Activated naive CD8-positive, alpha-beta T cell treated with anti-CD3 and anti-CD28 coated beads, Interleukin-2, amount 10 ng/mL, durations not matched to agents 7 days and 5 days (primary cell): ENCODE results near the gene SYT7. TPM values are rescaled to one million over a fixed set of nuclear protein-coding genes. Genes with fewer than 3 reads are reported as not detected.

Source experiments
- ATAC-seq: fragments of 150-1000 bp; cut with Tn5 transposase; one replicate; pipeline ENCODE4 v1.10.0; 2021; ENCODE audit warnings: low read depth, moderate library complexity
- POLR2A ChIA-PET: fragments of 350-600 bp; sonication (Branson Sonifier 250); formaldehyde crosslinking; loops from one replicate; lab custom pipeline; 2021; ENCODE audit warnings: antibody characterized with exemption; lab: Charles Lee
- DNase-seq: peaks from one replicate; pipeline ENCODE4 v3.0.0; 2021
- H3K27ac Mint-ChIP-seq: one replicate; pipeline ENCODE4 v1.8.0; 2022; ENCODE audit warnings: mild to moderate bottlenecking, mixed read lengths
- H3K27me3 Mint-ChIP-seq: one replicate; pipeline ENCODE4 v1.8.0; 2022; ENCODE audit warnings: mild to moderate bottlenecking, moderate library complexity, mixed read lengths
- H3K36me3 Mint-ChIP-seq: one replicate; pipeline ENCODE4 v1.8.0; 2021; ENCODE audit warnings: mild to moderate bottlenecking, mixed read lengths
- H3K4me1 Mint-ChIP-seq: one replicate; pipeline ENCODE4 v1.8.0; 2021; ENCODE audit warnings: mixed read lengths
- H3K4me3 Mint-ChIP-seq: one replicate; pipeline ENCODE4 v1.8.0; 2022; ENCODE audit warnings: mild to moderate bottlenecking, moderate library complexity, mixed read lengths
- H3K9me3 Mint-ChIP-seq: one replicate; pipeline ENCODE4 v1.8.0; 2021; ENCODE audit warnings: mixed read lengths
- total RNA-seq, 2 experiments: library from RNA; stranded (reverse); gene quantifications; one replicate each; pipeline ENCODE4 v1.2.3, GENCODE V29; 2021

Gene SYT7
- total RNA-seq, 2 experiments from 2014 or later, result not detected

- Mint-ChIP-seq H3K9me3 (no peaks in the 10 kb centered on the region), H3K4me3 (no peak overlapping the region), H3K36me3 (no peaks in the 10 kb centered on the region), H3K27me3 (peaks cover 23% of the 10 kb centered on the region), H3K27ac (no peak overlapping the region), H3K4me1 (peaks cover 4% of the 10 kb centered on the region)
- DNase-seq (no peak), ATAC-seq (no peak)
- POLR2A ChIA-PET, result no interaction called here
Measured at GRCh38 chr11:61502522-61502921, 78.4 kb downstream of the SYT7 start.

DNA sequence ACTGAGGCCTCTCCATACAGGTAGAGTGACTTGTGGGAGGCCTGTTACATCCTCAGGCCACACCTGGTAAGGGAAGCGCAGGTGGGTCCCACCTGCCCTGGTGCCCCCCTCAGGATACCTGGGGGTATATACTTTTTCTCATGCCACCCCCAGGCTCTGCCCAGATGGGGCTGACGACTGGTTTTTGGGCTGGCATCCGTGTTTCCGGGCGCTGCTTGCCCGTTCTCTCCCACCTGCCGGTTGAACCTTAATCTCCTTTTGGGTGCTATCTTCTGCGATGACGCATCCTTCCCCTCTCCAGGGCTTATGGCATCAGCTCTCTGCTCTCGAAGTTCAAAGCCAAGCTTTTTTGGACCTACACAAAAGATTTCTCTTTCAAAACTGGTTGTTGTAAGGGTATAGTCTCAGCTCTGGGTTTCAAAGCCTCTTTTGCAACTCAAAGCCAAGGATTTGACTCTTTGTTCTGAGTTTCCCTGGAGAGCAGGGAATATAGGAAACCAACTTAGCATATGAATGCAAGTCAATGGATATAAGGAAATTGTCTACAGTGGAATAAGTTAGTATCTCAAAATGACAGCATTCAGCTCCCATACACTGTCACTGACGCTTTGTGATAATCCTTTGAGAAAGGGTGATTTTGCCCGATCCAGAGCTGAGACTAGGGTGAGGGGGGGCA is 80.9 kb downstream of the SYT7 start:
- POLR2A ChIA-PET, result no interaction called here
- H3K4me3 Mint-ChIP-seq, result no peak overlapping the region
- H3K27ac Mint-ChIP-seq, result no peak overlapping the region
- H3K4me1 Mint-ChIP-seq, result peaks cover 4% of the 10 kb centered on the region
- no peaks in the 10 kb centered on the region for H3K36me3 Mint-ChIP-seq
- H3K27me3 Mint-ChIP-seq, result peaks cover under 1% of the 10 kb centered on the region
- no peak for ATAC-seq
- no peaks in the 10 kb centered on the region for H3K9me3 Mint-ChIP-seq
- no peak for DNase-seq

DNA sequence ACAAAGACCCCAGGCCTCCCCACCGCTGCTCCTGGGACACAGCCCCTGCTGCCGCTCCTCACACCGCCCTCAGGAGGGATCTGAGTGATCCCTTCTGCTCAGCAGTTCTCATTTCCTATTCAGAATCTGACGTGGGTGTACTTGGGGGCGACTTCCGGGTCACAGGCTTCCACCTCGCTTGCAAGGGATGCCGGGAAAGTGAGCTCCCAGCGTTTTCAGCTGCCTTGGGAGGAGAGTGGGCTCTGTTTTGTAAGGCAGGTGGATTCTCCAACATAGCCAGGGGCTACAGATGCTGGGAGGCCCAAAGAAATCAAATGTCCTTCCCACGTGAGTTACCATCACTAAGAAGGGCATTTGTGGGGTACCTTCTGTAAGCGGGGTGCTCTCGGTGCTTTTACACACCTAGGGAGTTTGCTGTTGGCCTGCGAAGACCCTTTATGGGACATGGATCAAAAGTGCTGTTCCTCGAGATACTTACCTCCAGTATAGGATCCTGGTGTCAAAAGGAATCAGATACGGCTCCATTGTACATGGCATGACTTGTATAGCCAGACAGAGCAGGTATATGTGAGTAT is 82.0 kb downstream of the SYT7 start:
- DNase-seq, result no peak
- POLR2A ChIA-PET, result no interaction called here
- no peak overlapping the region for H3K27ac Mint-ChIP-seq
- H3K9me3 Mint-ChIP-seq, result no peaks in the 10 kb centered on the region
- no peak for ATAC-seq
- H3K36me3 Mint-ChIP-seq, result no peaks in the 10 kb centered on the region
- no peaks in the 10 kb centered on the region for H3K27me3 Mint-ChIP-seq
- H3K4me1 Mint-ChIP-seq, result peaks cover 4% of the 10 kb centered on the region
- H3K4me3 Mint-ChIP-seq, result no peak overlapping the region

DNA sequence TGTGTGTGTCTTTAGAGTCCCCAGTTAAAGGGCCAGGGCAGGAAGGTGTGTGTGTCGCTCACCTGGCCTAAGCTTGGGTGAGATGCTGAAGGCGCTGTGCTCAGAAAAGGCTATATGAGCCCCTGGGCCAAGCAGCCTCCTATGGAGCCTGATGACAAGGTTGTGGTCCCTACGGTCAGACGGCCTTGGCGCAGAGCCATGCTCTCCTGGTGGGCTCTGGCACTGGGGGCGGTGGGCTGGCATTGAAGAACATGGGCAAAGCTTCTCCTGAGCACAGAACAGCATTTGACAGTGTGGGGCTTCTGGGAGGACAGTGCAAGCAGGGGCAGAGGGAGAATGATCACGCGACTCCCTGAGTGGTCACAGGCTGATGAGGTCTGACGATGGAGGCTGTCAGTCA is 83.0 kb downstream of the SYT7 start:
- Mint-ChIP-seq H3K4me3 (no peak overlapping the region), H3K9me3 (no peaks in the 10 kb centered on the region), H3K4me1 (no peaks in the 10 kb centered on the region), H3K36me3 (no peaks in the 10 kb centered on the region), H3K27ac (no peak overlapping the region), H3K27me3 (no peaks in the 10 kb centered on the region)
- POLR2A ChIA-PET, result no interaction called here
- no peak for ATAC-seq
- DNase-seq, result no peak

GRCh38 chr11:61497473-61497872 is 83.4 kb downstream of the SYT7 start:
- H3K4me1 Mint-ChIP-seq, result no peaks in the 10 kb centered on the region
- no peak overlapping the region for H3K27ac Mint-ChIP-seq
- H3K27me3 Mint-ChIP-seq, result no peaks in the 10 kb centered on the region
- no peaks in the 10 kb centered on the region for H3K9me3 Mint-ChIP-seq
- DNase-seq (no peak), ATAC-seq (no peak)
- no peak overlapping the region for H3K4me3 Mint-ChIP-seq
- POLR2A ChIA-PET, result no interaction called here
- no peaks in the 10 kb centered on the region for H3K36me3 Mint-ChIP-seq

DNA sequence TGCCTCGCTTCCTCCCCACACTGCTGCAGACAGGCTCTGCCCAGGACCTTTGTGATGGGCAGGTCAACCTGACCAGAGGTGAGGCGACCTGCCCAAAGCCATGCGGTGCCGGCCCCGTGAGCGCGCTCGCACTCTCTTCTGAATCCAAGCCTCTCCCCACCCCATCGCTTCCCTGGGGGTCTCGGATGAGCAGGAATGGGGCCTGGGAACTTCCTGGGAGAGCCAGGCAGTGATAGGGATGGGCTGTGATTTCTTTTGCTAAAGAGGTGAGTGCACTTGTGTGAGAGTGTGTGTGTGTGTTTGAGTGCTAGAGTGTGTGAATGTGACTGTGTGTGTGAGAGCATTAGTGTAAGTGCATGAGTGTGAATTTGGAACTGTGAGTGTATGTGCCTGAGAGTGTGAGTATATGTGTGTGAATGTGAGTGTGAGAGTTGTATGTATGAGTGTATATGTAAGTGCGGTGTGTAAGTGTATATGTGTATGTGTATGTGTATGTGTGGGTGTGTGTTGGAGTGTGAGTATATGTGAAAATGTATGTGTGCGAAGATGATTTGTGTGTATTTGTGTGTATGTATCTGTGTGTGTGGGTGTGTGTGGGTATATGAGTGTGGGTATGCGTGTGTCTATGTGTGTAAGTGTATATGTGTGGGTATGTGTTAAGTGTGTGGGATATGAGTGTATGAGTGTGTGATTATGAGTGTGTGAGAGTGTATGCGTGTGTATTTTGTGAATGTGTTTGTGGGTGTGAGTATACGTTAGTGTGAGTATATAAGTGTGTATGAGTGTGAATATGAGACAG is 84.1 kb downstream of the SYT7 start:
- Mint-ChIP-seq H3K9me3 (no peaks in the 10 kb centered on the region), H3K36me3 (no peaks in the 10 kb centered on the region), H3K27ac (no peak overlapping the region), H3K4me1 (no peaks in the 10 kb centered on the region), H3K4me3 (no peak overlapping the region), H3K27me3 (no peaks in the 10 kb centered on the region)
- DNase-seq, result no peak
- POLR2A ChIA-PET, result no interaction called here
- ATAC-seq, result no peak

- Mint-ChIP-seq H3K27ac (no peak overlapping the region), H3K36me3 (no peaks in the 10 kb centered on the region), H3K27me3 (no peaks in the 10 kb centered on the region), H3K4me3 (no peak overlapping the region), H3K4me1 (no peaks in the 10 kb centered on the region), H3K9me3 (no peaks in the 10 kb centered on the region)
- no peak for DNase-seq
- no peak for ATAC-seq
- POLR2A ChIA-PET, result interaction anchor here (0.6 kb wide), 1 partner anchor 12 kb away, joined by 4 read pairs; no protein-coding TSS in a partner anchor
Measured at GRCh38 chr11:61495801-61496601, 84.9 kb downstream of the SYT7 start.

GRCh38 chr11:61494381-61494961 is 86.4 kb downstream of the SYT7 start:
- no peak for ATAC-seq
- no peaks in the 10 kb centered on the region for H3K36me3 Mint-ChIP-seq
- no peak for DNase-seq
- H3K4me1 Mint-ChIP-seq, result no peaks in the 10 kb centered on the region
- no peak overlapping the region for H3K27ac Mint-ChIP-seq
- H3K27me3 Mint-ChIP-seq, result no peaks in the 10 kb centered on the region
- no peak overlapping the region for H3K4me3 Mint-ChIP-seq
- POLR2A ChIA-PET, result no interaction called here
- H3K9me3 Mint-ChIP-seq, result no peaks in the 10 kb centered on the region

DNA sequence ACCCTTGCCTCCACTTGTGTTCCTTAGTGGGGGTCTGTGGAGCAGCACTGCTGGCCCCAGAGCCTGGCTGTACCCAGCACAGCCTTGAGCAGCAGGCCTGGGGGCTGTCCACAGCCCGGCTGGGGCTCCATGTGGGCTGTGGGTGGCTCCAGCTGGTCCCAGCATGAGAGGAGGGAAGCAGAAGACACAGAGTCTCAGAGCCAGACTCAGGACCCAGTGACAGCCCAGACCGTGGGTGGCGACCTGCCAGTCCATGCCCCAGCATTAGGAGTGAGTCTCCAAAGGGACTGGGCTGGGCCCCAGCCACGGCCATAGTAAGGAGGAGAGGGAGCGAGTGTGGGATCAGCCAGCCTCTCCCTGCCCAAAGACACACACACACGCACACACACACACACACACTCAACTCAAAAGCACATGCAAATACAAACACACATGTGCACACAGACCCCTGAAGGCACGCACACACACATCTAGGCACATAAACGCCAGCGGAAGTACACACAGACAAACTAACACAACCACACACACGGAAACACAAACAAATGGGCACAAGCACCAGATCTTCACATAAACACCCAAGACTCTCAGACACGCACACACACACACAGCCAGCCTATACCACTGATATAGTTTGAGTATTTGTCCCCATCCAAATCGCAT is 89.0 kb downstream of the SYT7 start:
- no peaks in the 10 kb centered on the region for H3K4me1 Mint-ChIP-seq
- ATAC-seq (no peak), DNase-seq (no peak)
- no peak overlapping the region for H3K27ac Mint-ChIP-seq
- POLR2A ChIA-PET, result no interaction called here
- H3K9me3 Mint-ChIP-seq, result no peaks in the 10 kb centered on the region
- H3K36me3 Mint-ChIP-seq, result no peaks in the 10 kb centered on the region
- H3K27me3 Mint-ChIP-seq, result no peaks in the 10 kb centered on the region
- no peak overlapping the region for H3K4me3 Mint-ChIP-seq

- DNase-seq, result no peak
- no peaks in the 10 kb centered on the region for H3K9me3 Mint-ChIP-seq
- H3K36me3 Mint-ChIP-seq, result no peaks in the 10 kb centered on the region
- ATAC-seq, result no peak
- no peaks in the 10 kb centered on the region for H3K27me3 Mint-ChIP-seq
- no peaks in the 10 kb centered on the region for H3K4me1 Mint-ChIP-seq
- no peak overlapping the region for H3K27ac Mint-ChIP-seq
- POLR2A ChIA-PET, result interaction anchor here (0.6 kb wide), 1 partner anchor 346 kb away, joined by 3 read pairs; no protein-coding TSS in a partner anchor
- H3K4me3 Mint-ChIP-seq, result no peak overlapping the region
Measured at GRCh38 chr11:61489833-61490721, 90.8 kb downstream of the SYT7 start.

GRCh38 chr11:61488651-61489291 is 92.1 kb downstream of the SYT7 start:
- no peaks in the 10 kb centered on the region for H3K36me3 Mint-ChIP-seq
- H3K4me1 Mint-ChIP-seq, result no peaks in the 10 kb centered on the region
- H3K4me3 Mint-ChIP-seq, result no peak overlapping the region
- DNase-seq (no peak), ATAC-seq (no peak)
- no peaks in the 10 kb centered on the region for H3K9me3 Mint-ChIP-seq
- H3K27ac Mint-ChIP-seq, result no peak overlapping the region
- H3K27me3 Mint-ChIP-seq, result no peaks in the 10 kb centered on the region
- POLR2A ChIA-PET, result no interaction called here
